HG03060 (cell line): ENCODE results near the gene SLC52A3.

Experiments used
- ATAC-seq: cut with Tn5 transposase; IDR thresholded peaks from one replicate; pipeline ENCODE4 v1.9.1; 2021; ENCODE audit warnings: low read depth, moderate number of reproducible peaks; ENCODE audit not compliant: unreplicated experiment

Gene SLC52A3

DNA sequence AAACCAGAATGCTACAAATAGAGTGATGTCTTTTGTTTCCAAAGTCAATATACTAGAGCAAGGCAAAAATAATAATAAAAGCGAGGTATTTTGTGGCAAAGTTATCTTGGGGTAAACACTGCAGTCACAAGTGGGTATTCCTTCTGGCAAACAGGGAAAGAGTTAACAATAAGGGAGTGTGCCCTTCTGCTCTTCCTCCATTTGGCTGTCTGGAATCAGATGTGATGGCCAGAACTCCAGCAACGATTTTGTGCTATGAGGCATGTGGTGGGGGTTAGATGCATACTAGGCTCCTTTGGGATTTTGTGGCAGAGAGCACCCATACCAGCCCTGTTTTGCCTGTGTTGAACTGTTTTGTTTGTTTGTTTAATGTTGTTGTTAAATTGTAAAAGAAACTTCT, 2.4 kb upstream of the SLC52A3 start:
- no peak for ATAC-seq

DNA sequence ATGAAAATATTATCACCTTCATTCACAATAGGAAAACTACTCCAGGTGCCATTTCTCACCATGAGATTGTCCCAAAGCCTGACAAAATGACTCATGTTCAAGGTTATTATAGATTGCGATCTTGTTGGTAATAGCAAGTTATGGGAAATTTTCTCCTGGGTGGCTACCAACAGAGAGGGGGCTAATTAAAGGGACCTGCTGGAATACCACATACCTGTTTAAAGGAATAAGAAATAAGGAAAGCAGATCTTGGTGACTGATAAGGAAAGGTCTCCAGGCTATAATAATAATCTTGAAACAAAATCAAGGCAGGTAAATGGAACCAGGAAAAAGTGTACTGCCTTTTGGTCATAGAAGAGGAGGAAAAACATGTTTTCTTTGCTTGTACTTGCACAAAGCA, 1.4 kb downstream of the SLC52A3 start:
- ATAC-seq = no peak

DNA sequence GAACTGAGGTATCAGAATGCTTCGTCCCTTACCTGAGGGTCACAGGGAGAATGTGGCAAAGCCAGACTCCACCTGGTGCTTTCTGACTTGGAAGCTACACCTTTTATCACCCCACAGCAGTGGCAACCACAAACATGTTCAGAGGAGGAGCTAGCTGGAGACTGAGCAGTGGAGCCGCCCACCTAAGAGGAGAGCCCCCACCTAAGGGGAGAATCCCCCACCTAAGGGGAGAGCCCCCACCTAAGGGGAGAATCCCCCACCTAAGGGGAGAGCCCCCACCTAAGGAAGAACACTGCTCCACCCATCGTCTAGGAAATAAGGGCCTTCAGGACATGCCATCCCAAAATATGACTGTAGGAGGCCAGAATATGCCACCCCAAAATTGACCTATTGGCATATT, 4.0 kb downstream of the SLC52A3 start:
- no peak for ATAC-seq

DNA sequence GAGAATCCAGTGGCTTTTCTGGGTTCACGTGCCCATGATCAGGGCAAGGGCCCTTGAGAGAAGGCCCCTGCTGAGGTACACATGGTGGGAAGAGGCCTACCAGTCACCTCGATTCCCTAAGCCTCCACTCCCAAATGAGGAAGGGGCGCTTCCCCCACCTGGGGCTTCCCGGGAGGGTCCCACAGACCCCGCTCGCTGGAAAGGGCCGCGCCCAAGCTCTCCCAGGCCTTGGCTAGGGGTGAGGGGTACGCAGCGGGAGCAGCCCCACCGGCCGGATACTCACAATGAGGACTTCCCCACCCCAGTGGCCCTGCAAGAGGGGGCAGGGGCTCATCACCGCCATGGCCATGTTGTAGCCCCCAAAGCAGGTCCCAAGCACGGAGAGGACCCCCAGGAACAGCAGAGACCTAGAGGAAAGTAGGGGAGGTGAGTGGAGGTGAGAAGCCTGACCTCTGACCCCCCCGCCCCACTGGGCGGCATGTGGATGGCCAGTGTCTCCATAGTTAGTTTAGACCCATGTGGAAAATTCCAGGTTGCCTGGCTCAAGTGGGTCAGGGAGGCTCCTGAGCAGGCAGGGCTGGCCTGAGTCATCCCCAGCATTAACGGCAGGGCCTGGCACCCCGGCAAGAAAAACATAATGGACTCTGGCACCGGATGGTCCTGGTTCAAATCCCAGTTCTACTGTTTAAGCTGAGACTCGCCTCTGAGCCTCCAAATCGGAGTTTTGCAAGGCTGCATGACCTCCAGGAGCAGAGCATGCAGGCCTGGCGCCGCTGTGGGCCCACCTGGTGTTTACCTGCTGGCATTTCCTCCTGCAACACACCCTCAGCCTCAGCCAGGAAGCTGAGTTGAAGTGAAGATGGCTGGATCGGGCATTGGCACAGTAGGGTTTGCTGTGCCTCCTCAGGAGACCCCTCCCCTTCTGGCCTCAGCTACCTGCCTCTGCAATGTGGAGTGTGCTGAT, 6.6 kb downstream of the SLC52A3 start:
- no peak for ATAC-seq

DNA sequence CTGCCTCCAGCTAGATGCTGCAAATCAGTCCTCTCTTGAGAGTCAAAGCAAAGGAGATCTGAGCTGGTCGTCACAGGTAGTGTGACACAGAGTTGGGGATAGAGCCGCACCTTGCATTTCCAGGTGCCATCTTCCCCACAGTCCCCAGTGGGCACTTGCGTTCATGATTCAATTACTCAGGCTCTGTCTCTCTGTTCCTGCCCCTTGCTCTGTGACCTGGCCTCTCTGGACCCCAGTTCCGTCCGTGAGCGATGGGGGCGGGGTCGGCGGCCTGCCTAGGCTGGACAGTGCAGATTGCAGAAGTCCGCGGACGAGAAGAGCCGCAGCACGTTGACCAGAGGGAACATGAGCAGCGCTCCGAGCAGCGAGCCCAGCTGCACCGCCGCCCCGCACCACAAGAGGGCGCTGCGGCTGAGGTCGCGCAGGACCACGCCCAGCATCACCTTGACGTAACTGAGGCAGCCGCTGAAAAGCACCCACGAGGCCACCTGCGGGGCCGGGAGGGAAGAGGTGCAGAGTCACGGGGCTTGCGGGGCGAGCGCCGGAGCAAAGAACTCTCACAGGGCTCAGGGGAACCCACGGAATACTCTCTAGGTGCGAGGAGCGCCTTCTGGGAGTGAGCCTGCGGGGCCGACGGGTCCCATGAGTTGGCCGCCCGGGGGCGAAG, 7.4 kb downstream of the SLC52A3 start:
- no peak for ATAC-seq

DNA sequence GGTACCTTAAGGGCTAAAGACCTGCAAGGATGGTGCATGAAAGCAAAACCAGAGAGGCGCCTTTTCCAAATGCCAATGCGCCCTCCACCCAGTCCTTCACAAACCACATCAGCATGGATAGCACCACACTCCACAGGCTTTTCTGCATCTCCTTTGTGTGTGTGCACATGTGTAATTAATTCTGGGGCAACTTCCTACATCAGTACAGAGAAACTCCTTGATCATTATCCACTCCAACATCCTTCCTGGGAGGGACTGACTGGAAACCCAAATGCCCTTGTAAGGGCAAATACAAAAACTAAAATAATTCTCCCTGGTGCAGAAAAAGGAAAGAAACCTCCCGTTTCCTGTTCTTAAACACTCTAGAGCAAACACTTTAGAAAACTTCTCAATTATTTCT, 10.8 kb downstream of the SLC52A3 start:
- no peak for ATAC-seq

DNA sequence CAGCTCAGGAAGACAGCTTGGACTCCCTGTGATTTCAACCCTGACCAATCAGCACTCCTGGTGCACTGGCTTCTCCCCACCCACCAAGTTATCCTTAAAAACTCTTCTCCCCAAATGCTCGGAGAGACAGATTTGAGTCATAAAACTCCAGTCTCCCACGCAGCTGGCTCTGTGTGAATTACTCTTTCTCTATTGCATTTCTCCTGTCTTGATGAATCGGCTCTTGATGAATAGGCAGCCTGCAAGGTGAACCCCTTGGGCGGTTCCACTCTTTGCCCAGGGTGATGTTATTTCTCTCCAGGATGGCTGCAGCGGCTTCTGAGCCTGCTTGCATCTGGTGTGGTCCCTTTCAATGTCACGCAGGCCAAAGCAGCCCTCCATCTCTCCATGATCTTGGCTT, 12.4 kb downstream of the SLC52A3 start:
- no peak for ATAC-seq

DNA sequence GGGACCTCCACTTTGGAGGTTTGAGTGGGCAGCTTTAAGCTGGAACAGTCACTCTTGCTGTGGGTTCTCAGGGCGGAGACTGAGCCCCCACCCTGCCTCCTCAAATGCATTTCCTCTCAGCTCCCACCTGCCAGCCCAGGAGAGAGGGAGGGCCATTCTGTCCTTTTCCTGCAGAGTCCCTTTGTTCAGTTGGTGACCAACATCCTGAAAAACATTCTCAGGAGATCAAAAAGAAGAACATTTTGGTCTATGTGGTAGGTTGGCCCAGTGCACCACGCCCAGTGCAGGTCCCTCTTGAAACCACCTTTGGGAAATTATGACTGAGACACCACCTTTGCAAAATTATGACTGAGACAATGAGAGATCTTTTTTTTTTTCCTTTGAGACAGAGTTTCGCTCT, 13.4 kb downstream of the SLC52A3 start:
- ATAC-seq = no peak

DNA sequence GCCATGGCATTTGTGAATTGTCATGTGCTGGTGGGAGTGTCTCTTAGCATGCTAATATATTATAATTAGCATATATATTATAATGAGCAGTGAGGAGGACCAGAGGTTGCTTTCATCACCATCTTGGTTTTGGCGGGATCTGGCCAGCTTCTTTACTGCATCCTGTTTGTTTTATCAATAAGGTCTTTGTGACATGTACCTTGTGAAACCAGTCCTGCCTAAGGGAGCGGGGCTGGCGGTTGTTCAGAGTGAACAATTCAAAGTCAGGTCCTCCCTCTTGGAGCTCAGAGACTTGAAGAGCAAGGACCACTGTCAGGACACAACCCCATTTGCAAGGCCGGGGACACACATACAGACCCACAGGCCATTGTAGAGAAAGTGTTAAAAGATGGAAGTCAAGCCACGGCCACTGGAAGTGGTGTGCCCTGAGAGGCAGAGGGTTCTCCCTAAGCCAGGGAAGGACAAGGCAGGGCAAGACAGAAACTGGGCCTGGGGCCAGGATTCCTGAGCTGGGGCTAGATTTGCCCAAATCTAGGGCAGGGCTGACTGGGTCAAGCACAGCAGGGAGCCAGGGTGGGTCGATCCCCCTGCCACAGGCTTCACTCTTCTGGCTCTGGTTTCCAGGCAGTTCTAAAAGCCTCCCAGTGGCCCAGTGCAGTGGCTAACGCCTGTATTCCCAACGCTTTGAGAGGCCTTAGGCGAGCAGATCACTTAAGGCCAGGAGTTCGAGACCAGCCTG, 14.2 kb downstream of the SLC52A3 start:
- no peak for ATAC-seq

DNA sequence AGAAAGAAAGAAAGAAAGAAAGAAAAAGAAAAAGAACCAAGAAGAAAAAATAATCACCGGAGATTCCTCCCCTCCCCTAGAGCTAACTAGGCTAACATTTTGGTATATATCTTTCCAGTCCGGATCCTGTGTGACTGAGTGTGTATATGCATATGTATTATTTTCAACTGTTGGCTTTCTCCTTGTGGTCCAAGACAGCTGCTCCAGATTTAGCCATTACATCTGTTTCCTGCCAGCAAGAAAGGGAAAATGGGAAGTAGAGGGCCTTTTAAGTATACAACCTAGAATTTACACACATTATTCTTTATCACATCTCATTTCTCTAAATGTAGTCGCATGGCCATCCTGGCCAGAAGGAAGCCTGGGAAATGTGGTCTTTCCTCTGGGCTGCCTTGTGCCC, 15.2 kb downstream of the SLC52A3 start:
- no peak for ATAC-seq

DNA sequence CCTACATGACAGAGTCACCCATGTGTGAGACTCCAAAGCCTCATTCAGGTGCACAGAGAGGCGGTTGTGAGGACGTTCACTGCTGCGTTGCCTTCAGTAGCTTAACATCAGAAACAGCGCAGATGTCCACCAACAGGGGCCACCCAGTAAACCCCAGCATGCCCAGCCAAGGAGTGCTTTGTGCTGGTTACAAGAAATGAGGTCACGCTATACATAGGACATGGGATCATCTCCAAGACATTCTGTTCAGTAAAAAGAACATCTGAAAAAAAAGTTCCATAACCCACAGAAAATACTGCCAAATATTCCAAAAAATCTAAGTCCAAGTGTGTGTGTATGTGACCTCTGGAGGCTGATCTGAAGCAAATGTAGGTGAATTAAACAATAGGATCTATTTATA, 16.0 kb downstream of the SLC52A3 start:
- no peak for ATAC-seq

DNA sequence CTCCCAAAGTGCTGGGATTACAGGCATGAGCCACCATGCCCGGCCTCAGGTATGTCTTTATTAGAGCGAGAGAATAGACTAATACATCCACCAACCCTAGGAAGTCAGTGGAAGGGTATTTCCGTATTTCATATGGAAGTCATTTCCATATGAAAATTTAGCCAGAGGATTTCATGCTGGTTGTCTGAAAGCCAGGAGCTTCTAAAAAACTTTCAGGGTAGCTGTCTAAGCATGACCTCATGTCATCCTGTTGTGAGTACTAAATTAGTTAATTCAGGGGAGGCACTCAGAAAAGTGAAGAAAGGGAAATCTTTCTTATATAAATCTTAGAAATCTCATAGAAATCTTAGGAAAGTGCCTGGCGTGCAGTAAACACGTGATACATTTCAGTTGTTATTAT, 16.5 kb downstream of the SLC52A3 start:
- no peak for ATAC-seq

DNA sequence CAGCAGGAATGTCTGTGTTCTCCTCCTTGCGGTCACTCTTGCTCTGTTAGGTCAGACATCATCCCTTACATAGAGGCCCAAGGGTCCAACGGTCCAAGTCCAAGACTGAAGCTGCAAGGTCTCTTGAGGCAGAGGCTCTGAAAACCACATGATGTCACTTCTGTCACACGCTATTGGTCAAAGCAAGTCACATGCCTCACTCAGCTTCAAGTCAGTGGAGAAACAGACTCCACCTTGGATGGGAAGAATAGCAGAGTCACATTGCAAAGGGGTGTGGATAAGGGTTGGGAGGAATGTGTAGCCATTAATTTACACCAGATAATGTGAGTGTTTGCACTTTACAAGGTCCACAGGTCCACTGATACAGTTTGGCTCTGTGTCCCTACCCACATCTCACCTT, 17.5 kb downstream of the SLC52A3 start:
- no peak for ATAC-seq

DNA sequence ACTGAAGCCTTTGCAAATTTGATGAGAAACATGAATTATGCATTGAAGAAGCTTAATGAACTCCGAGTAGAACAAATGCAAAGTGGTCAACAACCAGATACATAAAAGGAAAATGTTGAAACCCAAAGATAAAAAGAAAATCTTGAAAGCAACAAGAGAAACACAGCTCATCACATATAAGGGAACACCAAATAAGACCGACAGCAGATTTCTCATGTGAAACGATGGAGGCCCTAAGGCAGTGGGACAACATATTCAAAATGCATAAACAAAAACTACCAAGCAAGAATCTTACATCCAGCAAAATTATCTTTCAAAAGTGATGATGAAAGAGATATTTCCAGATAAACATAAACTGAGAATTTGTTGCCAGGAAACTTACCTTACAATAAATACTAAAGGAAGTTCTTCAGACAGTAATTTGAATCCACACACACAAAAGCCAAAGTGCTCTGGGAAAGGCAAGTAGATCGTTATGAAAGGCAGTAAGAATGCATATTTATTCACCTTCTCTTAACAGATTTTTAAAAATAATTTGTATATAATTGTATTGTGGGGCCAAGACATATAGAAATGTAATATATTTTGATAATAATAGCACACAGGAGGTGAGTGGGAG, 22.5 kb downstream of the SLC52A3 start:
- ATAC-seq = no peak

DNA sequence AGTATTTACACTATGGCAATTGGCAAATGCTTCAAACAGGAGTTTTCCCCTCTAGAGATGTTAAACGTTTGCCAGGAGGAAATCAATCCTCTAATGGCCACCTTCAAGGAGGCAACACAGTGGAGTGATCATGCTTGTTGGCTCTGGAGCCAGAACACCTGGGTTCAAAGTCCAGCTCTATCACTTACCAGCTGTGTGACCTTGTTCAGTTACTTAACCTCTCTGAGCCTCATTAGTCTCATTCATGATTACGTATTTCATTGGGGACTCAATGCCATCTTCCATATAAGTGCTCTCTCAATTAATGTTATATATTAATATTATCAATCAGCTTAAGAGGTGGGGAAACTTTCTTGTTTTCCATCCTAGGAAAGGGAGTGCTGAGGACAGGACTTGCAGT, 26.1 kb downstream of the SLC52A3 start:
- ATAC-seq = no peak

DNA sequence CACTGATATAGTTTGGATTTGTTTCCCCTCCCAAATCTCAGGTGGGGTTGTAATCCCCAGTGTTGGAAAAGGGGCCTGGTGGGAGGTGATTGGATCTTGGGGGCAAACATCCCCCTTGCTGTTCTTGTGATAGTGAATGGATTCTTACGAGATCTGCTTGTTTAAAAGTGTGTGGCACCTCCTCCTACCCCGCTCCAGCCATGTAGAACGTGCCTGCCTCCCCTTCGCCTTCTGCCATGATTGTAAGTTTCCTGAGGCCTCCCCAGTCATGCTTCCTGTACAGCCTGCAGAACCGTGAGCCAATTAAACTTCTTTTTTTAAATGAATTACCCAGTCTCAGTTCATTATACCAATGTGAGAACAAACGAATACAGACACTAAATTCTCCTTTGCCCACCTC, 26.7 kb downstream of the SLC52A3 start:
- no peak for ATAC-seq

DNA sequence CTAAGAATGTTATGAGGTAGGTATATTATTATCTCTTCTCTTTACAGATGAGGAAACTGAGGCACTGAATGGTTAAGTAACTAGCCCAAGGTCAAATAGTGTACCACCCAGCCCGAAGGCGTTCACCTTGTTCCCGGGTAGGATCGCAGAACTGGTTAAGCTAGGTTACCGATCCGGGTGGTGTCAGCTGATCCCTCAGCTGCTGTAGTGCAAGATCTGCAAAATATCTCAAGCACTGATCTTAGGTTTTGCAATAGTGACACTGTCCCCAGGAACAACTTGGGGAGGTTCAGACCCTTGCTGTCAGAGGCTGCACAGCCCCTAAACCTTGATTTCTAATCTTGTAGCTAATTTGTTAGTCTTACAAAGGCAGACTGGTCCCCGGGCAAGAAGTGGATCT, 28.1 kb downstream of the SLC52A3 start:
- ATAC-seq = no peak

DNA sequence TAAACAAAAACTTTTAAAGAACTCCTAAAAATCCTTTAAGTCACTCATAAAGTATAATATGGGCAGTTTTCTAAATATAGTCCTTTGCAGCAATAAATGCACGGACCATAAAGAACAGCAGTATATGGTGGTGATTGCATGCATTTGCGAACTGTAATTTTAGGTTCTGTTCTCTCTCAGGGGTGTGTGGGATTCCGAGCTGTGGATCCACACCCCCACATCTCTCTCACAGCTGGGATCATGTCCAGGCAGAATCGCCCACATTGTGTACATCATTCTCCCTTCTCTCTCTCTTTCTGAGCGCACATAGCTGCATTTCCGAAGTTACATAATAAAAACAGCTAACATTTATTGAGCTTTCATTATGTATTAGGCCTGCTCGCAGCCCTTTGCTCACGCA, 28.6 kb downstream of the SLC52A3 start:
- no peak for ATAC-seq

DNA sequence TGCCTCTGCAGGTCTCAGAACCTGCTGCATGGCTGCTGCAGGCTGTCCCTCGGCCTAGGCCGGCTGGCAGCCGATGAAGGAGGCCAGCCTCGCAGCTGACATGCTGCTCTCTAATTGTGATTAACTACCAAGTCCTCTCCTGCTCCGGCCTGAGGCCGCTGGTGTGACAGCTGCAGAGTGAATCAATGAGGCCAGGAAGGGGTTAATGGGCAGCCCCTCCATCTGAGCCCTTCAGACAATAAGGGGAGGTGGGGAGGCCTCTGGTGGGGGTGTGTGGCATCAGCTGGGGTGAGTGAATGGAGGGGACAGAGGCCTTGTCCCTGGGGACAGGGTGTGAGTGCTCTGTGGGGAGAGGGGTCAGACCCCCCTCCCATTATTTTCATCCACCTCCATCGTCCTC, 34.4 kb downstream of the SLC52A3 start:
- no peak for ATAC-seq

DNA sequence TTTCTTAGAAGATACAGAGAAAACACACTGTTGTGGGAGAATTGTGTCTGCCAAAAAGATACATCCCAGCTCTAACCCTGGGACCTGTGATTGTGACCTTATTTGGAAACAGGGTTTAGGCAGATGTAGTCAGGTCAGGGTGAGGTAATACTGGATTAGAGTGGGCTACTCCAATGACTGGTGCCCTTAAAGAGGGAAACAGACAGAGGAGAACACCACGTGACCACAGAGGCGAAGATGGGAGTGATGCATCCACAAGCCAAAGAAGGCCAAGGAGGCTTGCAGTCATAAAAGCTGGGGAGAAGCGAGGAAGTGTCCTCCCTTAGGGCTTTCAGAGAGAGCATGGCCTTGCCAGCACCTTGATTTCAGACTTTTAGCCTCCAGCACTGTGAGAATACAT, 35.6 kb downstream of the SLC52A3 start:
- ATAC-seq = no peak
